ENCODE measurements around the gene CD7.
"Not testable (repeated sequence)": the region's sequence is repeated elsewhere in the genome, so short reads cannot be mapped to it uniquely, and the experiment has no call there.

CD7 gene

GRCh38 chr17:82317394-82318168, at the start of gene CD7:
CD7 (minus strand) TSS chr17:82317608; CDS start chr17:82317495, 113 bp downstream.
- no peak for DNase-seq

- DNase-seq = peak; percentile 46
Measured at GRCh38 chr17:82366749-82367148, 49.3 kb upstream of the CD7 start.

GRCh38 chr17:82365606-82366295, 48.3 kb upstream of the CD7 start:
- peak; percentile 44 for DNase-seq

GRCh38 chr17:82361885-82362633, 44.7 kb upstream of the CD7 start:
- no peak for DNase-seq

- DNase-seq = not testable (repeated sequence)
Measured at GRCh38 chr17:82359451-82360074, 42.2 kb upstream of the CD7 start.

- peak; percentile 48 for DNase-seq
Measured at GRCh38 chr17:82358465-82359350, 41.3 kb upstream of the CD7 start, which contains the start of gene TEX19. TEX19 (plus strand) TSS chr17:82359247; CDS start chr17:82362151, 2,904 bp downstream.

- peak; percentile 62 for DNase-seq
Measured at GRCh38 chr17:82357394-82357793, 40.0 kb upstream of the CD7 start.

- DNase-seq = peak; percentile 86
Measured at GRCh38 chr17:82356845-82357355, 39.5 kb upstream of the CD7 start.

GRCh38 chr17:82355770-82356427, 38.5 kb upstream of the CD7 start:
- no peak for DNase-seq

GRCh38 chr17:82354804-82355308, 37.4 kb upstream of the CD7 start:
- no peak for DNase-seq

GRCh38 chr17:82353484-82353883, 36.1 kb upstream of the CD7 start:
- peak; percentile 34 for DNase-seq

- DNase-seq = peak; percentile 82
Measured at GRCh38 chr17:82351713-82352488, 34.5 kb upstream of the CD7 start.

- DNase-seq = no peak
Measured at GRCh38 chr17:82351254-82351712, 33.9 kb upstream of the CD7 start.

GRCh38 chr17:82350182-82351030, 33.0 kb upstream of the CD7 start:
- DNase-seq = no peak

- no peak for DNase-seq
Measured at GRCh38 chr17:82349287-82349701, 31.9 kb upstream of the CD7 start.

GRCh38 chr17:82348866-82349265, 31.5 kb upstream of the CD7 start:
- no peak for DNase-seq

- DNase-seq = no peak
Measured at GRCh38 chr17:82348434-82348833, 31.0 kb upstream of the CD7 start.

GRCh38 chr17:82347994-82348393, 30.6 kb upstream of the CD7 start:
- DNase-seq = not testable (repeated sequence)

All from NCI-H146 (cell line).